WTC11 (cell line): ENCODE measurements around the gene CHN1.

Source experiments
- CBFB ChIP-seq: sonication (generic); formaldehyde crosslinking; IDR thresholded peaks from 2 replicates; pipeline ENCODE4 v1.8.1; 2022; ENCODE audit warnings: mild to moderate bottlenecking, low read depth, missing genetic modification reagents
- ETV6 ChIP-seq: sonication (generic); formaldehyde crosslinking; IDR thresholded peaks from 2 replicates; pipeline ENCODE4 v1.8.1; 2022; ENCODE audit warnings: mild to moderate bottlenecking, missing genetic modification reagents
- NFYB ChIP-seq: sonication (generic); formaldehyde crosslinking; conservative IDR thresholded peaks from 2 replicates; pipeline ENCODE4 v1.8.0; 2022; ENCODE audit warnings: low read depth, missing genetic modification reagents
- NR1H2 ChIP-seq: sonication (generic); formaldehyde crosslinking; IDR thresholded peaks from 2 replicates; pipeline ENCODE4 v1.9.0; 2021; ENCODE audit warnings: mild to moderate bottlenecking, moderate library complexity, missing genetic modification reagents
- NR3C1 ChIP-seq: sonication (generic); formaldehyde crosslinking; conservative IDR thresholded peaks from 2 replicates; pipeline ENCODE4 v1.8.1; 2023; ENCODE audit warnings: low read depth, mild to moderate bottlenecking, missing genetic modification reagents
- ZNF263 ChIP-seq: sonication (generic); formaldehyde crosslinking; IDR thresholded peaks from 2 replicates; pipeline ENCODE4 v1.8.1; 2022; ENCODE audit warnings: low read depth, mild to moderate bottlenecking, moderate library complexity, missing genetic modification reagents
- TF ChIP-seq, protein P1 (sequence below): sonication (generic); formaldehyde crosslinking; IDR thresholded peaks from 2 replicates; pipeline ENCODE4 v1.8.1; 2022; ENCODE audit warnings: low read depth, missing genetic modification reagents, borderline replicate concordance
- TF ChIP-seq, protein P2 (sequence below): sonication (generic); formaldehyde crosslinking; IDR thresholded peaks from 2 replicates; pipeline ENCODE4 v1.8.1; 2023; ENCODE audit warnings: mild to moderate bottlenecking, missing genetic modification reagents
- TF ChIP-seq, protein P3 (sequence below): fragments of 250-450 bp; sonication (Bioruptor Pico); IDR thresholded peaks from 2 replicates; pipeline ENCODE4 v1.9.0; 2021; ENCODE audit warnings: mild to moderate bottlenecking
- TF ChIP-seq, protein P4 (sequence below): fragments of 200-600 bp; IDR thresholded peaks from 2 replicates; pipeline ENCODE4 v1.8.0; 2022; ENCODE audit warnings: antibody characterized with exemption
- TF ChIP-seq, protein P5 (sequence below): sonication (generic); formaldehyde crosslinking; IDR thresholded peaks from 2 replicates; pipeline ENCODE4 v1.8.1; 2022; ENCODE audit warnings: mild to moderate bottlenecking, missing genetic modification reagents, moderate library complexity, borderline replicate concordance
- TF ChIP-seq, protein P6 (sequence below): sonication (generic); formaldehyde crosslinking; IDR thresholded peaks from 2 replicates; pipeline ENCODE4 v1.8.0; 2022; ENCODE audit warnings: mild to moderate bottlenecking, missing genetic modification reagents
- TF ChIP-seq, protein P7 (sequence below): sonication (generic); formaldehyde crosslinking; IDR thresholded peaks from 2 replicates; pipeline ENCODE4 v1.8.0; 2022; ENCODE audit warnings: mild to moderate bottlenecking, missing genetic modification reagents
- TF ChIP-seq, protein P8 (sequence below): sonication (generic); formaldehyde crosslinking; conservative IDR thresholded peaks from 2 replicates; pipeline ENCODE4 v1.8.1; 2022; ENCODE audit warnings: mild to moderate bottlenecking, missing genetic modification reagents

DNA sequence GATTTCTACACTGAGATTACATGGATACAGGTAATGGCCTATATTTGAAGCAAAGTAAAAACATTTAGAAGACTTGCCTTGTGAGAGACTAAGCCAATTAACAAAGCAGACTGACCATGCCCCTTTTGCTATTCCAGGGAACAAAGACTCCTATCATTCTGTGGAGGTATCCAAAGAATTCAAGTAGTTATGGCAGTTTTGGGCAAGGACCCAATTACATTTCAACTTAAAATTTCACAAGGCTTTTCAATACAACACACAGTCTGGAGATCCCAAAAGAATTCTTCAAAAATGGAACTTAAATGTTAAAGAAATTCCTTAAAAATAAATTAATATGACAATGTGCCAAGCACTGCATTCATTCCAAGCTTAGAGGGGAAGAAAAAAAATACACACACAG is 131.7 kb downstream of the CHN1 start:
- TF ChIP-seq, protein P1, sequence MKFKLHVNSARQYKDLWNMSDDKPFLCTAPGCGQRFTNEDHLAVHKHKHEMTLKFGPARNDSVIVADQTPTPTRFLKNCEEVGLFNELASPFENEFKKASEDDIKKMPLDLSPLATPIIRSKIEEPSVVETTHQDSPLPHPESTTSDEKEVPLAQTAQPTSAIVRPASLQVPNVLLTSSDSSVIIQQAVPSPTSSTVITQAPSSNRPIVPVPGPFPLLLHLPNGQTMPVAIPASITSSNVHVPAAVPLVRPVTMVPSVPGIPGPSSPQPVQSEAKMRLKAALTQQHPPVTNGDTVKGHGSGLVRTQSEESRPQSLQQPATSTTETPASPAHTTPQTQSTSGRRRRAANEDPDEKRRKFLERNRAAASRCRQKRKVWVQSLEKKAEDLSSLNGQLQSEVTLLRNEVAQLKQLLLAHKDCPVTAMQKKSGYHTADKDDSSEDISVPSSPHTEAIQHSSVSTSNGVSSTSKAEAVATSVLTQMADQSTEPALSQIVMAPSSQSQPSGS, result no peak
- TF ChIP-seq NR1H2 (no peak), NFYB (CRISPR knock-in tag) (no peak), ZNF263 (CRISPR knock-in tag) (no peak), CBFB (no peak), NR3C1 (CRISPR knock-in tag) (no peak), ETV6 (CRISPR knock-in tag) (no peak)
- TF ChIP-seq, protein P2, sequence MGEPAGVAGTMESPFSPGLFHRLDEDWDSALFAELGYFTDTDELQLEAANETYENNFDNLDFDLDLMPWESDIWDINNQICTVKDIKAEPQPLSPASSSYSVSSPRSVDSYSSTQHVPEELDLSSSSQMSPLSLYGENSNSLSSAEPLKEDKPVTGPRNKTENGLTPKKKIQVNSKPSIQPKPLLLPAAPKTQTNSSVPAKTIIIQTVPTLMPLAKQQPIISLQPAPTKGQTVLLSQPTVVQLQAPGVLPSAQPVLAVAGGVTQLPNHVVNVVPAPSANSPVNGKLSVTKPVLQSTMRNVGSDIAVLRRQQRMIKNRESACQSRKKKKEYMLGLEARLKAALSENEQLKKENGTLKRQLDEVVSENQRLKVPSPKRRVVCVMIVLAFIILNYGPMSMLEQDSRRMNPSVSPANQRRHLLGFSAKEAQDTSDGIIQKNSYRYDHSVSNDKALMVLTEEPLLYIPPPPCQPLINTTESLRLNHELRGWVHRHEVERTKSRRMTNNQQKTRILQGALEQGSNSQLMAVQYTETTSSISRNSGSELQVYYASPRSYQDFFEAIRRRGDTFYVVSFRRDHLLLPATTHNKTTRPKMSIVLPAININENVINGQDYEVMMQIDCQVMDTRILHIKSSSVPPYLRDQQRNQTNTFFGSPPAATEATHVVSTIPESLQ (CRISPR knock-in tag), result no peak
- TF ChIP-seq, protein P3, sequence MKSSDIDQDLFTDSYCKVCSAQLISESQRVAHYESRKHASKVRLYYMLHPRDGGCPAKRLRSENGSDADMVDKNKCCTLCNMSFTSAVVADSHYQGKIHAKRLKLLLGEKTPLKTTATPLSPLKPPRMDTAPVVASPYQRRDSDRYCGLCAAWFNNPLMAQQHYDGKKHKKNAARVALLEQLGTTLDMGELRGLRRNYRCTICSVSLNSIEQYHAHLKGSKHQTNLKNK (CRISPR knock-in tag), result no peak
- TF ChIP-seq, protein P4, sequence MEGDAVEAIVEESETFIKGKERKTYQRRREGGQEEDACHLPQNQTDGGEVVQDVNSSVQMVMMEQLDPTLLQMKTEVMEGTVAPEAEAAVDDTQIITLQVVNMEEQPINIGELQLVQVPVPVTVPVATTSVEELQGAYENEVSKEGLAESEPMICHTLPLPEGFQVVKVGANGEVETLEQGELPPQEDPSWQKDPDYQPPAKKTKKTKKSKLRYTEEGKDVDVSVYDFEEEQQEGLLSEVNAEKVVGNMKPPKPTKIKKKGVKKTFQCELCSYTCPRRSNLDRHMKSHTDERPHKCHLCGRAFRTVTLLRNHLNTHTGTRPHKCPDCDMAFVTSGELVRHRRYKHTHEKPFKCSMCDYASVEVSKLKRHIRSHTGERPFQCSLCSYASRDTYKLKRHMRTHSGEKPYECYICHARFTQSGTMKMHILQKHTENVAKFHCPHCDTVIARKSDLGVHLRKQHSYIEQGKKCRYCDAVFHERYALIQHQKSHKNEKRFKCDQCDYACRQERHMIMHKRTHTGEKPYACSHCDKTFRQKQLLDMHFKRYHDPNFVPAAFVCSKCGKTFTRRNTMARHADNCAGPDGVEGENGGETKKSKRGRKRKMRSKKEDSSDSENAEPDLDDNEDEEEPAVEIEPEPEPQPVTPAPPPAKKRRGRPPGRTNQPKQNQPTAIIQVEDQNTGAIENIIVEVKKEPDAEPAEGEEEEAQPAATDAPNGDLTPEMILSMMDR, result no peak
- TF ChIP-seq, protein P5, sequence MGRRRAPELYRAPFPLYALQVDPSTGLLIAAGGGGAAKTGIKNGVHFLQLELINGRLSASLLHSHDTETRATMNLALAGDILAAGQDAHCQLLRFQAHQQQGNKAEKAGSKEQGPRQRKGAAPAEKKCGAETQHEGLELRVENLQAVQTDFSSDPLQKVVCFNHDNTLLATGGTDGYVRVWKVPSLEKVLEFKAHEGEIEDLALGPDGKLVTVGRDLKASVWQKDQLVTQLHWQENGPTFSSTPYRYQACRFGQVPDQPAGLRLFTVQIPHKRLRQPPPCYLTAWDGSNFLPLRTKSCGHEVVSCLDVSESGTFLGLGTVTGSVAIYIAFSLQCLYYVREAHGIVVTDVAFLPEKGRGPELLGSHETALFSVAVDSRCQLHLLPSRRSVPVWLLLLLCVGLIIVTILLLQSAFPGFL (CRISPR knock-in tag), result no peak
- TF ChIP-seq, protein P6, sequence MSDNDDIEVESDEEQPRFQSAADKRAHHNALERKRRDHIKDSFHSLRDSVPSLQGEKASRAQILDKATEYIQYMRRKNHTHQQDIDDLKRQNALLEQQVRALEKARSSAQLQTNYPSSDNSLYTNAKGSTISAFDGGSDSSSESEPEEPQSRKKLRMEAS (CRISPR knock-in tag), result no peak
- TF ChIP-seq, protein P7, sequence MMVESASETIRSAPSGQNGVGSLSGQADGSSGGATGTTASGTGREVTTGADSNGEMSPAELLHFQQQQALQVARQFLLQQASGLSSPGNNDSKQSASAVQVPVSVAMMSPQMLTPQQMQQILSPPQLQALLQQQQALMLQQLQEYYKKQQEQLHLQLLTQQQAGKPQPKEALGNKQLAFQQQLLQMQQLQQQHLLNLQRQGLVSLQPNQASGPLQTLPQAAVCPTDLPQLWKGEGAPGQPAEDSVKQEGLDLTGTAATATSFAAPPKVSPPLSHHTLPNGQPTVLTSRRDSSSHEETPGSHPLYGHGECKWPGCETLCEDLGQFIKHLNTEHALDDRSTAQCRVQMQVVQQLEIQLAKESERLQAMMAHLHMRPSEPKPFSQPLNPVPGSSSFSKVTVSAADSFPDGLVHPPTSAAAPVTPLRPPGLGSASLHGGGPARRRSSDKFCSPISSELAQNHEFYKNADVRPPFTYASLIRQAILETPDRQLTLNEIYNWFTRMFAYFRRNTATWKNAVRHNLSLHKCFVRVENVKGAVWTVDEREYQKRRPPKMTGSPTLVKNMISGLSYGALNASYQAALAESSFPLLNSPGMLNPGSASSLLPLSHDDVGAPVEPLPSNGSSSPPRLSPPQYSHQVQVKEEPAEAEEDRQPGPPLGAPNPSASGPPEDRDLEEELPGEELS (CRISPR knock-in tag), result no peak
- TF ChIP-seq, protein P8, sequence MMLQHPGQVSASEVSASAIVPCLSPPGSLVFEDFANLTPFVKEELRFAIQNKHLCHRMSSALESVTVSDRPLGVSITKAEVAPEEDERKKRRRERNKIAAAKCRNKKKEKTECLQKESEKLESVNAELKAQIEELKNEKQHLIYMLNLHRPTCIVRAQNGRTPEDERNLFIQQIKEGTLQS (CRISPR knock-in tag), result no peak
